ENCODE data around the gene TSPO. TPM values are rescaled to one million over a fixed set of nuclear protein-coding genes. Genes with fewer than 3 reads are reported as not detected.

Gene TSPO
- polyA plus RNA-seq, 1 of the 3 experiments (the other 2 are of a cell fraction): 156 TPM

DNA sequence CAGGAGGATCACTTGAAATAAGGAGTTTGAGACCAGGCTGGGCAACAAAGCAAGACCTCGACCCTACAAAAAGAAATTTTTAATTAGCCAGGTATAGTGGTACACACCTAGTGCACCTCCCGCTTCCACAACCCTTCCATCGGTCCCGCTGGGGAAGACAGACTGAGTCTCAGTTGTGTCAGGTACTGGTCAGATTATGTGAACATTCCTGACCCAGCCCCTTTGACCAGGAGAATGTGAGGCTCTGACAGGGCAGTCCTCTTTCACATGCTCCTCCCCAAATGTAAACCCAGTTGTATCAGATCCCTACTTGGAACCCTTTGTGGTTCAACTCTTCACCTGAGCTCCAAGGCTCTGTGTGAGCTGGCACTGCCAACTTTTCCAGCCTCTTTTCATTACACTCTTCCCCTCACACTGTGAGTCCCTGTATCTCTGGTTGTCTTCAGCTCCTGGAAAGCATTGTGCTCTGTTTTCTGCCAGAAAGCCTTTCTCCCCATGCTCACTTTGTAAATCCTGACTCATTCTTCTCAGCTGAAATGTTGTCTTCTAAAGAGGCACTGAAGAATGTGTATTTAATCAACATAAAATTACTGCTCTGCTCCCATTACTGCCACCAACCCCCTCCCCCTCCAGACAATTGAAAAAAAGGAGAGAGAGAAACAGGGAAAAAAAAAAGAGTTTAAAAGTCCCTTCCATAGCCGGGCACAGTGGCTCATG, 37.6 kb downstream of the TSPO start (continued):
- TF ChIP-seq, protein P1, sequence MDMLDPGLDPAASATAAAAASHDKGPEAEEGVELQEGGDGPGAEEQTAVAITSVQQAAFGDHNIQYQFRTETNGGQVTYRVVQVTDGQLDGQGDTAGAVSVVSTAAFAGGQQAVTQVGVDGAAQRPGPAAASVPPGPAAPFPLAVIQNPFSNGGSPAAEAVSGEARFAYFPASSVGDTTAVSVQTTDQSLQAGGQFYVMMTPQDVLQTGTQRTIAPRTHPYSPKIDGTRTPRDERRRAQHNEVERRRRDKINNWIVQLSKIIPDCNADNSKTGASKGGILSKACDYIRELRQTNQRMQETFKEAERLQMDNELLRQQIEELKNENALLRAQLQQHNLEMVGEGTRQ (IDR thresholded peaks at IDR 0.05; ENCODE audit: borderline replicate concordance, low read depth, low read length): no peak

DNA sequence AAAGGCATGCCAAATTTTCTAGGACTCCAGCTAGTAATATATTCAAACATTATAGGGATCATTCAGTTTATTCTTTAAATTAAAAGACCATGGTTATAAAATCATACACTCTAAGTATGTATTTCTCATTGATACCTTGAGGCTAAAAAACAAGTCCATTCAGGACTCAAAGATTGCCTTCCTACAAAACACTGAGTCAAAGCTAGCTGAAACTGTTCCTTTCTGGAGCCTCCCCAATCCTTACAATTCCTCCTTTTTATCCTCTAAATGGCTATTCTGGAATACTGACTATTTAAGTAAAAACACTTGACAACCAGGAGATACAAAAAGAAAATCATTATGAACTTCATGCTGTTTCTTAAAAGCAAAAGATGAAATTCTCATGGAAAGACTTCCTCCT, 40.5 kb downstream of the TSPO start:
- no peaks in the 10 kb centered on the region for H3K36me3 ChIP-seq (replicated peaks in 1 of 2; ENCODE audit: control insufficient read depth in 1 of 2, insufficient read depth in 2 of 2, low read length in 1 of 2)
- no peak overlapping the region for H2AFZ ChIP-seq (ENCODE audit: low read depth)
- H3K9ac ChIP-seq: no peak overlapping the region
- no peak for DNase-seq
- no peaks in the 10 kb centered on the region for H3K27me3 ChIP-seq (ENCODE audit: insufficient read depth)
- no peaks in the 10 kb centered on the region for H3K9me3 ChIP-seq
- no peak overlapping the region for H3K4me3 ChIP-seq (ENCODE audit: low read depth in 2 of 2, low read length in 1 of 2)
- ChIA-PET POLR2A (no interaction called here), CTCF (no interaction called here)
- H3K4me2 ChIP-seq: no peak overlapping the region
- peaks cover 4% of the 10 kb centered on the region for H3F3A ChIP-seq (replicated peaks; ENCODE audit: insufficient read depth)
- H3K79me2 ChIP-seq (ENCODE audit: insufficient read depth): no peaks in the 10 kb centered on the region
- H3K9me2 ChIP-seq: no peaks in the 10 kb centered on the region
- no peak overlapping the region for H3K27ac ChIP-seq (ENCODE audit: low read depth in 2 of 2, low read length in 1 of 2)
- TF ChIP-seq, protein P2, sequence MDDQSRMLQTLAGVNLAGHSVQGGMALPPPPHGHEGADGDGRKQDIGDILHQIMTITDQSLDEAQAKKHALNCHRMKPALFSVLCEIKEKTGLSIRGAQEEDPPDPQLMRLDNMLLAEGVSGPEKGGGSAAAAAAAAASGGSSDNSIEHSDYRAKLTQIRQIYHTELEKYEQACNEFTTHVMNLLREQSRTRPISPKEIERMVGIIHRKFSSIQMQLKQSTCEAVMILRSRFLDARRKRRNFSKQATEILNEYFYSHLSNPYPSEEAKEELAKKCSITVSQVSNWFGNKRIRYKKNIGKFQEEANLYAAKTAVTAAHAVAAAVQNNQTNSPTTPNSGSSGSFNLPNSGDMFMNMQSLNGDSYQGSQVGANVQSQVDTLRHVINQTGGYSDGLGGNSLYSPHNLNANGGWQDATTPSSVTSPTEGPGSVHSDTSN (IDR thresholded peaks at IDR 0.05): no peak
- no peak for TF ChIP-seq NRF1 (IDR thresholded peaks at IDR 0.05; ENCODE audit: low read depth, low read length)
- TF ChIP-seq, protein P1 (IDR thresholded peaks at IDR 0.05; ENCODE audit: borderline replicate concordance, low read depth, low read length): no peak
- TF ChIP-seq, protein P3, sequence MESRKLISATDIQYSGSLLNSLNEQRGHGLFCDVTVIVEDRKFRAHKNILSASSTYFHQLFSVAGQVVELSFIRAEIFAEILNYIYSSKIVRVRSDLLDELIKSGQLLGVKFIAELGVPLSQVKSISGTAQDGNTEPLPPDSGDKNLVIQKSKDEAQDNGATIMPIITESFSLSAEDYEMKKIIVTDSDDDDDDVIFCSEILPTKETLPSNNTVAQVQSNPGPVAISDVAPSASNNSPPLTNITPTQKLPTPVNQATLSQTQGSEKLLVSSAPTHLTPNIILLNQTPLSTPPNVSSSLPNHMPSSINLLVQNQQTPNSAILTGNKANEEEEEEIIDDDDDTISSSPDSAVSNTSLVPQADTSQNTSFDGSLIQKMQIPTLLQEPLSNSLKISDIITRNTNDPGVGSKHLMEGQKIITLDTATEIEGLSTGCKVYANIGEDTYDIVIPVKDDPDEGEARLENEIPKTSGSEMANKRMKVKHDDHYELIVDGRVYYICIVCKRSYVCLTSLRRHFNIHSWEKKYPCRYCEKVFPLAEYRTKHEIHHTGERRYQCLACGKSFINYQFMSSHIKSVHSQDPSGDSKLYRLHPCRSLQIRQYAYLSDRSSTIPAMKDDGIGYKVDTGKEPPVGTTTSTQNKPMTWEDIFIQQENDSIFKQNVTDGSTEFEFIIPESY (IDR thresholded peaks at IDR 0.05; ENCODE audit: borderline replicate concordance, low read depth): no peak
- H4K20me1 ChIP-seq (ENCODE audit: insufficient read depth): no peaks in the 10 kb centered on the region
- H3K4me1 ChIP-seq (ENCODE audit: control insufficient read depth in 1 of 2, insufficient read depth in 2 of 2, low read depth in 1 of 2, low read length in 1 of 2): no peaks in the 10 kb centered on the region

DNA sequence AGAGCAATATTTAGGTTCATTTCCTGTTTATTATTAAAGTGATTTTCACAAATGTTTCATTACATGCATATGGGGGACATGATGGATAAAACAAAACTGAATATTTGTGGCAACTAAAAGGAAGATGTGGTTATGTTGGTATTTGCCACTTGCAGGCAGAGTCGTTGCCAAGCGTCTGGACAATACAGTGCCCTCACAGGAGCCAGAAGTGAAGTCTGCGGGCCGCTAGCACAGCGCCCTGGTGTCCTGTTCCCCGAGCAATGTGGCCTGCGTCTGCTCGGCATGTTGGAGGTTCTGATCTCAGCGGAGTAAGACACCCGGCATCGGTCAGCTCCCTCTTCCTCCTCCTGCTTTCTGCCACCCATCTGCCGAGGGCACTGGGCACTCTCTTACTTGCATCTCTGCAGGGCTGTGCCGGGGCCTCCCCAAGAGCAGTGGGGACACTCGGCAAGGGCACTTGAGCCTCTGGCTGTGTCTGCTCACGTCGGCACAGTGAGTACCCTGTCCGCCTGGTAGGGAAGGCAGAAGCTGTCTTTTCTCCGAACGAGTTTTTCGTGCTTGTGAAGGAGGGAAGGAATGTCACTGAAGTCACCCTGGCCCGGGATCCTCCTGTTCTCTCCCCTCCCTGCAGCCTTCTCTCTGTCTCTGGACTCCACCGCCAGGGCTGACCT, 46.0 kb downstream of the TSPO start:
- TF ChIP-seq CHD2 (IDR thresholded peaks at IDR 0.05; ENCODE audit: low read length, partially characterized antibody) (no peak), SIN3A (IDR thresholded peaks at IDR 0.05; ENCODE audit: borderline replicate concordance, low read depth, low read length) (no peak), EZH2phosphoT487 (IDR thresholded peaks at IDR 0.05; ENCODE audit: borderline replicate concordance, low read depth) (no peak), TAF1 (IDR thresholded peaks at IDR 0.05; ENCODE audit: borderline replicate concordance, low read depth, low read length) (no peak), GATA2 (CRISPR knock-in tag; IDR thresholded peaks at IDR 0.05) (no peak)
- TF ChIP-seq, protein P3 (IDR thresholded peaks at IDR 0.05; ENCODE audit: borderline replicate concordance, low read depth): no peak
- TF ChIP-seq, protein P1 (IDR thresholded peaks at IDR 0.05; ENCODE audit: borderline replicate concordance, low read depth, low read length): no peak
- H3K27me3 ChIP-seq (ENCODE audit: insufficient read depth): no peaks in the 10 kb centered on the region
- H3K9me3 ChIP-seq: no peaks in the 10 kb centered on the region
- H3K9me2 ChIP-seq: no peaks in the 10 kb centered on the region
- H3K9ac ChIP-seq: no peak overlapping the region
- no peaks in the 10 kb centered on the region; a peak in 1 of 4 replicates for H3K4me1 ChIP-seq (ENCODE audit: control insufficient read depth in 1 of 2, insufficient read depth in 2 of 2, low read depth in 1 of 2, low read length in 1 of 2)
- no peak overlapping the region for H2AFZ ChIP-seq (ENCODE audit: low read depth)
- H3K36me3 ChIP-seq (replicated peaks in 1 of 2; ENCODE audit: control insufficient read depth in 1 of 2, insufficient read depth in 2 of 2, low read length in 1 of 2): no peaks in the 10 kb centered on the region
- CTCF ChIA-PET: no interaction called here
- WGBS (ENCODE audit: low lambda C conversion rate): 67% methylated on average over 6 of the region's 22 CpGs
- no peak overlapping the region for H3K4me3 ChIP-seq (ENCODE audit: low read depth in 2 of 2, low read length in 1 of 2)
- no peak for DNase-seq
- H3K4me2 ChIP-seq: no peak overlapping the region
- no peak overlapping the region; a peak in 1 of 4 replicates for H3K27ac ChIP-seq (ENCODE audit: low read depth in 2 of 2, low read length in 1 of 2)
- H4K20me1 ChIP-seq (ENCODE audit: insufficient read depth): no peaks in the 10 kb centered on the region
- H3F3A ChIP-seq (replicated peaks; ENCODE audit: insufficient read depth): no peaks in the 10 kb centered on the region
- H3K79me2 ChIP-seq (ENCODE audit: insufficient read depth): no peaks in the 10 kb centered on the region
- POLR2A ChIA-PET: no interaction called here

Measured in SK-N-SH (cell line).